Measurements from ENCODE around the gene POLD3.

Gene POLD3

DNA sequence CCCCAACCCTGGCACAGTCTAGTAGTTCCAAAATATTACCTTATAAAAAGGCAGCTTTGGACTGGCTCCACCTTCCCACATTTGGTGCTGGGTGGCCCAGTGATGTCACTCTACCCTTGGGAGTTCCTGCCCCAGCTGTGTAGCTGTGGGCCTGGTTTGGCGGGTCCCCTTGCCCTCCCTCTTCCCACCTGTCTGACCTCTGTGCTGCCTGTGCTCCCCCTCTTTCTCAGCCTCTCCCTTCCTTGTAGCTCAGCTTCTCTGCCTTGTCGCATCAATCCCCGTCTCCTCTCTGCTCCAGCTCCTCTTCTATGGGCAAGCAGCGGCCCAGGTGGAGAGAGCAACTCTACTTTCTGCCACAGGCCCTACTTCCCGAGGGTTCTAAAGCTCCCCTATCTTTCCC lies 84.2 kb downstream of the POLD3 start:
- DNase-seq: no peak

DNA sequence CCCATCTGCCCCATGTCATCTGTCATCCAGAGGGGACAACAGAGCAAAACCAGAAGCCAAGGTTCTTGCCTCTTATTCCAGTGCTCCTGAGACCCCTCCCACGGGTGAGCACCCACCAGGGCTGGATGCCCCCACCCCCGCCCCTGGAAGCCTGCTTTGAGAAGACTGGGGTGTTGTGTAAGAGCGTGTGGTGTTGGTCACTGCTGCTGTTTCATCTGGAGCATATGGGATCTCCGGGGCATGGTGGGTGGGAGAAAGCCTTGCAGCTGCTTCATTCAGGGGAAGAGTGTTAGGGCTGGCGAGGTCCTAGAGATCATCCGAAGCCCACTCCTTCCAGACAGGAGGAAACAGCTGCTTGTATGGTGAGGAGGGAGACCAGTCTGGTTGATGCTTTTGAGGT lies 84.7 kb downstream of the POLD3 start:
- no peak for DNase-seq

- DNase-seq: no peak
These were observed 85.7 kb downstream of the POLD3 start for GRCh38 chr11:74678041-74678440.

- DNase-seq: no peak
These were observed 86.5 kb downstream of the POLD3 start for GRCh38 chr11:74678591-74679512.

DNA sequence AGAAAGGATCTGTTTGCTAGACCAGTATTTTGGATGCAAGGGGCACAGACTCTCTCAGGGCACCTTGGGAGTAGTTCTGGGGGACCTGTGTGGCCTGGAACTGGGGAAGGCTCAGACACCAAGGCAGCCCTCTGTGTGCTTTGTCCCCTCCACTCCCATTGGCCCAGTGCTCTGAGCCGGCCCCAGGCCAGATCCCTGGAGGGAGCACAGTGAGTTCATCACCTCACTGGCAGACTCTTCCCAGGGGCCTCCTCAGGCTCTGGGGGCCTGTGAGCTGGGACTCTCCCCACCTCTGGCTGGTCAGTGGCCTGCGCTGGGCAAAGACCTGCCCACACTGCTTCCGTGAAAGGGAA lies 87.1 kb downstream of the POLD3 start:
- no peak for DNase-seq

GRCh38 chr11:74680035-74680671 lies 87.8 kb downstream of the POLD3 start:
- DNase-seq: no peak

- no peak for DNase-seq
These were observed 88.5 kb downstream of the POLD3 start for GRCh38 chr11:74680703-74681531.

GRCh38 chr11:74681686-74682651 lies 89.6 kb downstream of the POLD3 start:
- DNase-seq: no peak

DNA sequence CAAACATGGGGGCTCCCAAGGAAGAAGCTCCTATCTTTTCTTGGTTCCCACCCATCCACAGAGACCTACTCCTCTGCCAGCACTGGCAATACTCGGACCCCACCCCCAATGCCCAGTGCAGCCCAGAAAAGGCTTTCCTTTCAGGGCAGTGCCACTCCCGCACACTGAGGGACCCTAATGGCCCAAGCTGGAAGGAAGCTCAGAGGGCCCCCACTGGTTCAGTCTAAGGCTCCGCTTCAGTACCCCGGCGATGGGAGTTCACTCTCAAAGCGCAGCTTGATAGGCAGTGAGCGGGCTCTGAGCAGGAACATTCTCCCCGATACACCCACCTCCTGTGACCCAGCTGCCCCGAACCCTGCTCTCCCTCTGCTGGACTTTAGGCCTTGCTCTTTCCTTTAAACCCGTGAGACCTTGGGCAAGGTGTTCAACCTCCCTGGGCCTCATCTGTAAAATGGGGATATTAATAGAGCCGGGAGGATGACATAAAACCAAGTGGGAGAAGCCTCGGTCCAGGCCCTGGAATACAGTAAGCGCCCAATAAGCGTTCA lies 90.4 kb downstream of the POLD3 start:
- DNase-seq: no peak

GRCh38 chr11:74683279-74683871 lies 91.0 kb downstream of the POLD3 start:
- no peak for DNase-seq

DNA sequence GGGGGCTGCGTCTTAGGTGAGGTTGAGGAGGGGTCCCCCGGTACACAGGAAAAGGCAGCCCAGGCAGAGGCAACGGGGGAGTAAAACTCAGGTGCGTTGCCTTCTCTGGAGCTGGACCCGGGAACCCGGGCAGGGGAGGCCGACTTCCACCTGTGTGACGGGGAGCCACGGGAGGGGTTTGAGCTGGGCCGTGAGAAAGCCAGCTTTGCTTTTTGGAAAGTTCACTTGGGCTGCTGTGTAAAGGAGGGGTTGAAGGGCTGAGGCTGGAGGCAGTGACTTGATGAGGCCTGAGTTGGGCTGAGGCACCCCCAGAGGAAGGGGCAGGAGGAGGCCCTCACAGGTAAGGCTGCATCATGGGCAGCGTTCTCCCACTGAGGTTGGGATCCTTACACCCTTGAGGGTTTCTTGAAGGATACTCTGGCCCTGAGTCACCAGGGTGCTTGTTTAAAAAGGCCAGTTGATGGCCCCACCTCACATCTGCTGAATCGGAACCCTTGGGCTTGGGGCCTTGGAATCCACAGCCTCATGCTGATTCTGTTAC lies 91.6 kb downstream of the POLD3 start:
- DNase-seq: no peak

DNA sequence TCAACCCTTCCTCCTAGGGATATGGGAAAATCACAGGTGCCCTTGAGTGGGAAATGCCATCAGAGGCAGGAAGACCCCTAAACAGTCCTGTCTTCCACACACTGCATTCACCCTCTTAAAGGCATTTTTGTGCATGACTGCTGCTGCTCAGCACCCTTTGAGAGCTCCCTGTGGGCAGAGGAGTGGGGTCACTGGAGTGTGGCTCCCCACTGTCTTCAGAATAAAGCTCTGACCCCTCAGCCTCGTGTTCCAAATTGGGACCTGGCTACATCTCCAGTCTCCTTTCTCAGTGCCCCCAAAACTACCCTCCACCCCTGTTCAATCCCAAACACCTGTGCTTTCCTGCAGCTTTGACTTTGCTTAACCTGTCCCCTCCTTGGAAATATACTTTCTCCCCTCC lies 92.3 kb downstream of the POLD3 start:
- DNase-seq: no peak

DNA sequence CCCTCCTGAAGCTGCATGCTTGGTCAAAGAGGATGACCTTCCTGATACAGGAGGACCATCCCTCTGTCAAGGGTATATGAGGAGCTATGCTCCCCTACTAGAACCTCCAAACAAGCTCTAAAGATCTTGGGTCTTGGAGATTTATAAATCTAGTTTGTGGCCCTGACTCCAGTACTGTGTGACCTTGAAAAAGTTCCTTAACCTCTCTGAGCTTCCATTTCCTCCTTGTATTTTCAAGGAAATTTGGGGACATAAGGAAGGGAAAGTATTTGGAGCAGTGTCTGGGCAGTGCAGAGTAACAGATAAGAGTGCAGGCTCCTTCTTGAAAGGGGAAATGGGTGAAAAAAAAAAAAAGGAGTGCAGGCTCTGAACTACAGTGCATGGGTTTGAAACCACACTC lies 93.0 kb downstream of the POLD3 start:
- DNase-seq: no peak

DNA sequence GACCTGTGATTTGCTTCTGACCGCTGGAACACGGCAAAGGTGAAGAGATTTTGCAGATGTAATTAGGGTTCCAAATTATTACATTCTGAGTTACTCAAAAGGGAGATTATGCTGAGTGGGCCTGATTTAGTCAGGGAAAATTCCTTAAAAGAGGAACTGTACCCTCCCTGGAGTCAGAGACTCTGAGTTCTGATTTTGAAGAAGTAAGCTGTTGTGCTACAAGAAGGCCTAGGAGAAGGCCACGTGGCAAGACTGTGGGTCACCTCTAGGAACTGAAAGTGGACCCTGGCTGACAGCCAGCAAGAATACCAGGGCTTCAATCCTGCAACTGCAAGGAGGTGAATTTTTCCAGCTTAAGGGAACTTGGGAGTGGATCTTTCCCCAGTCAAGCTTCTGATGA lies 93.5 kb downstream of the POLD3 start:
- DNase-seq: no peak

GRCh38 chr11:74686792-74687191 lies 94.4 kb downstream of the POLD3 start:
- no peak for DNase-seq

GRCh38 chr11:74687237-74688023 lies 95.0 kb downstream of the POLD3 start:
- no peak for DNase-seq

DNA sequence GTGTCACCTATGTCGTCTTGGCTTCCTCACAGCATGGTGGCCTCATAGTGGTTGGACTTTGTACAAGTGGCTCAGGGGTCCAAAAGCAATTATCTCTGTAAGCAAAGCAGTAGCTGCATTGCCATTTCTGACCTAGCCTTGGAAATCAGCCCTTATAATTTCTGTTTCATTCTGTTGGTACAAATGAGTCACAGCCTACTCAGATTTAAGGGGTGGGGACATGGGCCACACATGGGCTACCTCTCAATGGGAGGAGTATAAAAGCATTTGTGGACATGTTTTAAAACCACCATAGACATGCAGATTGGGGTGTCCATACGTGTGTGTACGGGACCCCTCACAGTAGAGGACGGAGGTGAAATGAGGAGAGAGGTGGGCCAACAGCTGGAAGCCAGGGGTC lies 97.3 kb downstream of the POLD3 start:
- no peak for DNase-seq

DNA sequence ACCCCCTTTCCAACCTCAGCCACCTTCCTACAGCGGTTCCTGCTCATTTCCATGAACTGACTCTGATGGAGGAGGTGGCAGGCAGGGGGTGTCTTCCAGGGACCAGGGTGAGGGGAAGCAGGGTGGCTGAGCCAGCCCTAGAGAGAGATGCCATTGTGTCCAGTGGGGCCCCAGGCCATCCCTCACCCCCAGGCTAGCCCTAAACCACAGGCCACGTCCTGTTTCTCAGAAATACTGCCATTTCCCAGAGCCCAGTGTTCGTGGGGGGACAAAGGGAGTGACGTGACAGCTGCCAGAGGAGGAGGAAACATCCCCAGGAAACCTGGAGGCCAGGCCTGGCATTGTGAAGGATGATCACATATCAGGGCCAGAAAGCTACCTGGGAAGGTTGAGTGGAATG lies 99.4 kb downstream of the POLD3 start:
- no peak for DNase-seq
